Measurements from ENCODE around the gene CARF.

Gene CARF

GRCh38 chr2:203016716-203017115, 104.6 kb downstream of the CARF start:
- TF ChIP-seq PATZ1 (CRISPR knock-in tag; IDR thresholded peaks at IDR 0.05; ENCODE audit: borderline replicate concordance) (no peak), CREB5 (CRISPR knock-in tag; IDR thresholded peaks at IDR 0.05; ENCODE audit: low read depth) (no peak), TCF4 (CRISPR knock-in tag; IDR thresholded peaks at IDR 0.05; ENCODE audit: borderline replicate concordance) (no peak), BACH2 (CRISPR knock-in tag; IDR thresholded peaks at IDR 0.05; ENCODE audit: borderline replicate concordance) (no peak), TOX (CRISPR knock-in tag; IDR thresholded peaks at IDR 0.05; ENCODE audit: borderline replicate concordance) (no peak), SNAI2 (CRISPR knock-in tag; IDR thresholded peaks at IDR 0.05) (no peak), ZNF70 (CRISPR knock-in tag; IDR thresholded peaks at IDR 0.05) (no peak), ESRRG (CRISPR knock-in tag; IDR thresholded peaks at IDR 0.05) (no peak), OSR1 (CRISPR knock-in tag; IDR thresholded peaks at IDR 0.05) (no peak), CSRNP3 (CRISPR knock-in tag; IDR thresholded peaks at IDR 0.05) (no peak), CSDC2 (CRISPR knock-in tag; IDR thresholded peaks at IDR 0.05) (no peak), POU6F1 (CRISPR knock-in tag; IDR thresholded peaks at IDR 0.05; ENCODE audit: borderline replicate concordance, low read depth) (no peak), ISL1 (CRISPR knock-in tag; IDR thresholded peaks at IDR 0.05) (no peak), ZC3H10 (CRISPR knock-in tag; IDR thresholded peaks at IDR 0.05) (no peak), ZFP30 (CRISPR knock-in tag; IDR thresholded peaks at IDR 0.05) (no peak), ZNF565 (CRISPR knock-in tag; conservative IDR thresholded peaks at IDR 0.05; ENCODE audit: low read depth) (no peak), ARNTL (CRISPR knock-in tag; IDR thresholded peaks at IDR 0.05; ENCODE audit: borderline replicate concordance, low read depth) (no peak), PPARA (CRISPR knock-in tag; IDR thresholded peaks at IDR 0.05; ENCODE audit: borderline replicate concordance) (no peak), GLIS3 (CRISPR knock-in tag; IDR thresholded peaks at IDR 0.05) (no peak), RARB (CRISPR knock-in tag; IDR thresholded peaks at IDR 0.05) (no peak)
- ATAC-seq = no peak

GRCh38 chr2:203018181-203018580, 106.1 kb downstream of the CARF start:
- ATAC-seq = no peak
- TF ChIP-seq CSDC2 (CRISPR knock-in tag; IDR thresholded peaks at IDR 0.05) = no peak
- no peak for TF ChIP-seq ESRRG (CRISPR knock-in tag; IDR thresholded peaks at IDR 0.05)
- no peak for TF ChIP-seq TSHZ2 (CRISPR knock-in tag; IDR thresholded peaks at IDR 0.05)
- TF ChIP-seq ARNTL (CRISPR knock-in tag; IDR thresholded peaks at IDR 0.05; ENCODE audit: borderline replicate concordance, low read depth) = no peak
- no peak for TF ChIP-seq ZC3H10 (CRISPR knock-in tag; IDR thresholded peaks at IDR 0.05)
- TF ChIP-seq CSRNP3 (CRISPR knock-in tag; IDR thresholded peaks at IDR 0.05) = no peak
